Caco-2 (cell line): ENCODE results near the gene PALLD. TPM values are rescaled to one million over a fixed set of nuclear protein-coding genes. Genes with fewer than 3 reads are reported as not detected.
"Not testable (repeated sequence)": the region's sequence is repeated elsewhere in the genome, so short reads cannot be mapped to it uniquely, and the experiment has no call there.

ENCODE experiments used
- BruUV-seq: library from RNA; stranded (reverse); fragments of 400-500 nt; replicated peaks from 2 replicates; lab custom pipeline; 2021; lab: Mats Ljungman, UMichigan
- CTCF ChIA-PET: fragments of 300-600 bp; sonication (Branson Sonifier 250); formaldehyde crosslinking; loops from one replicate; lab custom pipeline; 2022; ENCODE audit warnings: antibody characterized with exemption; lab: Charles Lee
- POLR2A ChIA-PET: fragments of 300-600 bp; sonication (Branson Sonifier 250); formaldehyde crosslinking; loops from one replicate; lab custom pipeline; 2022; ENCODE audit warnings: antibody characterized with exemption; lab: Charles Lee
- DNase-seq, 2 experiments: peaks; one replicate each; pipeline versions ENCODE4 v3.0.0 to v3.0.0-alpha.2; 2020 to 2022
- H3K27me3 ChIP-seq: replicated peaks from 2 replicates; pipeline ENCODE4 v1.6.0; 2011; ENCODE audit warnings: low read length; ENCODE audit not compliant: control insufficient read depth, insufficient read depth
- H3K36me3 ChIP-seq: 2 replicates; pipeline ENCODE4 v1.5.1; 2011; ENCODE audit warnings: low read length; ENCODE audit not compliant: control insufficient read depth, insufficient read depth
- H3K4me1 ChIP-seq: fragments of 250-450 bp; sonication (Bioruptor Pico); 2 replicates; pipeline ENCODE4 v1.5.1; 2020; ENCODE audit warnings: mild to moderate bottlenecking
- H3K4me3 ChIP-seq: 2 replicates; pipeline ENCODE4 v1.5.1; 2011; ENCODE audit warnings: low read depth, mild to moderate bottlenecking, control low read depth, low read length
- H3K9me3 ChIP-seq: fragments of 250-450 bp; sonication (Bioruptor Pico); 2 replicates; pipeline ENCODE4 v1.5.1; 2020; ENCODE audit warnings: mild to moderate bottlenecking, moderate library complexity
- H3K27ac Mint-ChIP-seq: one replicate; pipeline ENCODE4 v1.8.0; 2022; ENCODE audit warnings: mixed read lengths; ENCODE audit not compliant: unreplicated experiment
- H3K27me3 Mint-ChIP-seq: one replicate; pipeline ENCODE4 v1.8.0; 2022; ENCODE audit warnings: mixed read lengths; ENCODE audit not compliant: insufficient read depth, unreplicated experiment
- H3K36me3 Mint-ChIP-seq: one replicate; pipeline ENCODE4 v1.8.0; 2022; ENCODE audit warnings: mild to moderate bottlenecking, mixed read lengths; ENCODE audit not compliant: insufficient read depth, unreplicated experiment
- H3K4me1 Mint-ChIP-seq: one replicate; pipeline ENCODE4 v1.8.0; 2022; ENCODE audit warnings: low read depth, mixed read lengths; ENCODE audit not compliant: unreplicated experiment
- H3K4me3 Mint-ChIP-seq: one replicate; pipeline ENCODE4 v1.8.0; 2022; ENCODE audit warnings: mild to moderate bottlenecking, moderate library complexity, mixed read lengths; ENCODE audit not compliant: unreplicated experiment
- H3K9me3 Mint-ChIP-seq: one replicate; pipeline ENCODE4 v1.8.0; 2022; ENCODE audit warnings: mixed read lengths; ENCODE audit not compliant: unreplicated experiment
- intact Hi-C: fragments of 100-400 bp; cut with micrococcal nuclease; formaldehyde crosslinking; loops from one replicate; pipeline ENCODE4 v1.10.0; 2022; ENCODE audit not compliant: unreplicated experiment
- total RNA-seq: library from RNA; stranded (reverse); gene quantifications from 2 replicates; pipeline ENCODE4 v1.2.3, GENCODE V29; 2022
- TF ChIP-seq, protein P1 (sequence below), 2 experiments: fragments of 200-600 bp in 1 of 2; IDR thresholded peaks; 1 replicate in 1 of 2; 2 replicates in 1 of 2; pipeline versions ENCODE4 v1.5.1 to v1.8.0; 2011 to 2022; ENCODE audit warnings: antibody characterized with exemption in 1 of 2, control low read depth in 1 of 2, inconsistent platforms in 1 of 2, low read depth in 1 of 2, low read length in 1 of 2, mild to moderate bottlenecking in 1 of 2, moderate library complexity in 1 of 2; ENCODE audit not compliant: insufficient read depth in 1 of 2, severe bottlenecking in 1 of 2, unreplicated experiment in 1 of 2

The PALLD gene
- total RNA-seq, 1 experiment from 2014 or later: 12.3 TPM

DNA sequence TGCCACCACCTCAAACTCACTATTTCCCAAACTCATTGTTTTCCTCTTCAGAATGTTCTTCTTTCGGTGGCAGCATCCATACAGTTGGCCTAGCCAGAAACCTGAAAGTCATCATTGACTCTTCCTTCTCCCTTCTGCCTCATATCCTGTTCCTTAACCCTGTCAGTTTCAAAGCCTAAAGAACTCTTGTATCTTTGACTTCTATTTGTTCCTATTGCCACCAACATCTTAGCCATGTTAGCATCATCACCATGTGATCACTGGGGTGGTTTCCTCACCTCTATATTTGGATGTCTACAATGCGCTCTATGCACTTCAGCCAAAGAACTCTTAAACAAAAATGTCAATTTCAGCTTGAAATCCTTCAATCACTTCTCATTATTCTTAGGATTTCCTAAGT is 45.5 kb upstream of the PALLD start:
- CTCF ChIA-PET: no interaction called here
- POLR2A ChIA-PET: no interaction called here
- H3K4me3 ChIP-seq: no peak overlapping the region
- no peak overlapping the region for H3K27ac Mint-ChIP-seq
- H3K4me3 Mint-ChIP-seq: no peak overlapping the region
- peaks cover 12% of the 10 kb centered on the region for H3K4me1 Mint-ChIP-seq
- no peak for DNase-seq
- no peaks in the 10 kb centered on the region for H3K9me3 Mint-ChIP-seq
- no peaks in the 10 kb centered on the region for H3K27me3 ChIP-seq
- H3K36me3 ChIP-seq: no peaks in the 10 kb centered on the region
- intact Hi-C loops: no loop called here
- no peaks in the 10 kb centered on the region for H3K36me3 Mint-ChIP-seq
- H3K9me3 ChIP-seq: no peaks in the 10 kb centered on the region
- peaks cover 2% of the 10 kb centered on the region for H3K27me3 Mint-ChIP-seq
- H3K4me1 ChIP-seq: peaks cover 12% of the 10 kb centered on the region
- TF ChIP-seq, protein P1, sequence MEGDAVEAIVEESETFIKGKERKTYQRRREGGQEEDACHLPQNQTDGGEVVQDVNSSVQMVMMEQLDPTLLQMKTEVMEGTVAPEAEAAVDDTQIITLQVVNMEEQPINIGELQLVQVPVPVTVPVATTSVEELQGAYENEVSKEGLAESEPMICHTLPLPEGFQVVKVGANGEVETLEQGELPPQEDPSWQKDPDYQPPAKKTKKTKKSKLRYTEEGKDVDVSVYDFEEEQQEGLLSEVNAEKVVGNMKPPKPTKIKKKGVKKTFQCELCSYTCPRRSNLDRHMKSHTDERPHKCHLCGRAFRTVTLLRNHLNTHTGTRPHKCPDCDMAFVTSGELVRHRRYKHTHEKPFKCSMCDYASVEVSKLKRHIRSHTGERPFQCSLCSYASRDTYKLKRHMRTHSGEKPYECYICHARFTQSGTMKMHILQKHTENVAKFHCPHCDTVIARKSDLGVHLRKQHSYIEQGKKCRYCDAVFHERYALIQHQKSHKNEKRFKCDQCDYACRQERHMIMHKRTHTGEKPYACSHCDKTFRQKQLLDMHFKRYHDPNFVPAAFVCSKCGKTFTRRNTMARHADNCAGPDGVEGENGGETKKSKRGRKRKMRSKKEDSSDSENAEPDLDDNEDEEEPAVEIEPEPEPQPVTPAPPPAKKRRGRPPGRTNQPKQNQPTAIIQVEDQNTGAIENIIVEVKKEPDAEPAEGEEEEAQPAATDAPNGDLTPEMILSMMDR (IDR thresholded peaks at IDR 0.05; ENCODE audit: insufficient read depth in 1 of 2, low read depth in 1 of 2, low read length in 1 of 2, severe bottlenecking in 1 of 2, unreplicated experiment in 1 of 2): no peak
- no TSS peak for BruUV-seq

DNA sequence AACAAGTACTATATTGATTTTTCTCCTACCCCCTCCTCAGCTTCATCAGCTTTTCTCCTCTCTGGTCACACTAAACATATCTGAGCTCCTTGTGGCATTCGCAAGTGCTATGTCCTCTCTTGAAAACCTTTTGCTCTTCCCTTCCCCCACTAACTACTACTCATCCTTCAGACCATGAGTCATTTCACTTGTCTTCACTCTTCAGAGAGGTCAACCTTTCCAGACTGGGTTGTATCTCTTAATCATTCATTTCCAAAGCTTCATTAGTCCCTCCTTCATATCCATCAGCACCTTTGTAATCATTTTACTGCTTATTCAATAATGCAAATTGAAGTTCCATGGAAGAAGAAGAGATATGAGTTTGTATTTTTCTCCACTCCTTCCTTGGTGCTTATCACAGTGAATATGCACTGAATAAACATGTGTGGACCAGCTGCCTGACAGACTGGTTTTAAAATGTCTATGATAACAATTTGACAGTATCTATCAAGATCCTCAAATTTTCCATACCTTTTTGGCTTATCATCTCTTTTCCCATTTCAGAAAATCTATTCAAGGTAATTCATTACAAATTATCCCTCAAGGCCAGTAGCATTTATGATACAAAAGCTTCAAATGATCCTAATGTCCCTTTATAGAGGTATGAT is 45.0 kb upstream of the PALLD start:
- Mint-ChIP-seq H3K4me3 (no peak overlapping the region), H3K9me3 (no peaks in the 10 kb centered on the region), H3K4me1 (peaks cover 12% of the 10 kb centered on the region), H3K27me3 (peaks cover 2% of the 10 kb centered on the region), H3K27ac (no peak overlapping the region), H3K36me3 (no peaks in the 10 kb centered on the region)
- no peak overlapping the region for H3K4me3 ChIP-seq
- intact Hi-C loops: no loop called here
- POLR2A ChIA-PET: no interaction called here
- H3K36me3 ChIP-seq: no peaks in the 10 kb centered on the region
- TF ChIP-seq, protein P1 (IDR thresholded peaks at IDR 0.05; ENCODE audit: insufficient read depth in 1 of 2, low read depth in 1 of 2, low read length in 1 of 2, severe bottlenecking in 1 of 2, unreplicated experiment in 1 of 2): no peak
- BruUV-seq: no TSS peak
- H3K4me1 ChIP-seq: peaks cover 12% of the 10 kb centered on the region
- no peaks in the 10 kb centered on the region for H3K9me3 ChIP-seq
- peak in 1 of 2 experiments; percentile 4 for DNase-seq
- CTCF ChIA-PET: no interaction called here
- H3K27me3 ChIP-seq: no peaks in the 10 kb centered on the region

DNA sequence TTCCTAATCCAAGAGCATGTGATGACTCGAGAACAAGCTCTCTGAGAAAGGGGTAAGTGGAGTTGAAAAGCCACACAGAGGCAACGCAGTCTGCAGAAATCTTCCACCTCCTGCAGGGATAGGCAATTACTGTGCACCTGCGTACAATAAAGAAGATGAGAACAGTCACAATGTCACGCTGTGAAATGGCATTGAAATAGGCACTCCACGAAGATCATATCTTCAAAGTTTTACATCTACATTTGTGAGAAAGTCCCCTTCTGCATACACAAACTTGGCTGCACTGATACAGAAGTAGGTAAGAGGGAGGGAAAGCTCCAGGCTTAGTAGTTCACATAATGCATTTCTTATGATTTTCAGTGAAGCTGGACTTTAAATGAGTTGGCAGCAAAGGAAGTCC is 43.7 kb upstream of the PALLD start:
- Histone ChIP-seq H3K4me1 (peaks cover 12% of the 10 kb centered on the region), H3K36me3 (no peaks in the 10 kb centered on the region), H3K9me3 (no peaks in the 10 kb centered on the region), H3K4me3 (no peak overlapping the region), H3K27me3 (no peaks in the 10 kb centered on the region)
- DNase-seq: no peak
- POLR2A ChIA-PET: no interaction called here
- CTCF ChIA-PET: no interaction called here
- no peaks in the 10 kb centered on the region for H3K36me3 Mint-ChIP-seq
- H3K27ac Mint-ChIP-seq: no peak overlapping the region
- intact Hi-C loops: no loop called here
- no TSS peak for BruUV-seq
- peaks cover 2% of the 10 kb centered on the region for H3K27me3 Mint-ChIP-seq
- H3K4me1 Mint-ChIP-seq: peaks cover 12% of the 10 kb centered on the region
- TF ChIP-seq, protein P1 (IDR thresholded peaks at IDR 0.05; ENCODE audit: insufficient read depth in 1 of 2, low read depth in 1 of 2, low read length in 1 of 2, severe bottlenecking in 1 of 2, unreplicated experiment in 1 of 2): no peak
- H3K9me3 Mint-ChIP-seq: no peaks in the 10 kb centered on the region
- no peak overlapping the region for H3K4me3 Mint-ChIP-seq

DNA sequence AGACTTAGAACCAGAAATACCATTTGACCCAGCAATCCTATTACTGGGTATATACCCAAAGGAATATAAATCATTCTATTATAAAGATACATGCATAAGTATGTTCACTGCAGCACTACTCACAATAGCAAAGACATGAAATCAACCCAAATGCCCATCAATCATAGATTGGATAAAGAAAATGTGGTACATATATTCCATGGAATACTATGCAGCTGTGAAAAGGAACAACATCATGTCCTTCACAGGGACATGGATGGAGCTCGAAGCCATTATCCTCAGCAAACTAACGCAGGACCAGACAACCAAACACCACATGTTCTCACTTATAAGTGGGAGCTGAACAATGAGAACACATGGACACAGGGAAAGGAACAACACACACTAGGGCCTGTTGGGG is 38.6 kb upstream of the PALLD start:
- H3K4me1 Mint-ChIP-seq, intact Hi-C loops, H3K36me3 ChIP-seq, H3K4me3 ChIP-seq, H3K27ac Mint-ChIP-seq, H3K4me1 ChIP-seq, CTCF ChIA-PET, DNase-seq, H3K27me3 ChIP-seq, H3K27me3 Mint-ChIP-seq, BruUV-seq, H3K9me3 ChIP-seq, POLR2A ChIA-PET, H3K36me3 Mint-ChIP-seq, H3K4me3 Mint-ChIP-seq, H3K9me3 Mint-ChIP-seq: not testable (repeated sequence)
